ENCODE data around the gene GRHPR. TPM values are rescaled to one million over a fixed set of nuclear protein-coding genes. Genes with fewer than 3 reads are reported as not detected.

Gene GRHPR
- total RNA-seq, 2 donors from 2014 or later, result 105 to 128 TPM

- H3K4me3 Mint-ChIP-seq, result no peak overlapping the region
- H3K9me3 Mint-ChIP-seq, result no peaks in the 10 kb centered on the region
- H3K27ac Mint-ChIP-seq, result no peak overlapping the region
- peaks cover under 1% of the 10 kb centered on the region for H3K4me1 ChIP-seq (ENCODE audit: control insufficient read depth, insufficient read depth, low read length)
- peak overlapping the region; percentile 33 for H3K27ac ChIP-seq (ENCODE audit: low read depth, low read length)
- TF ChIP-seq, protein P1, sequence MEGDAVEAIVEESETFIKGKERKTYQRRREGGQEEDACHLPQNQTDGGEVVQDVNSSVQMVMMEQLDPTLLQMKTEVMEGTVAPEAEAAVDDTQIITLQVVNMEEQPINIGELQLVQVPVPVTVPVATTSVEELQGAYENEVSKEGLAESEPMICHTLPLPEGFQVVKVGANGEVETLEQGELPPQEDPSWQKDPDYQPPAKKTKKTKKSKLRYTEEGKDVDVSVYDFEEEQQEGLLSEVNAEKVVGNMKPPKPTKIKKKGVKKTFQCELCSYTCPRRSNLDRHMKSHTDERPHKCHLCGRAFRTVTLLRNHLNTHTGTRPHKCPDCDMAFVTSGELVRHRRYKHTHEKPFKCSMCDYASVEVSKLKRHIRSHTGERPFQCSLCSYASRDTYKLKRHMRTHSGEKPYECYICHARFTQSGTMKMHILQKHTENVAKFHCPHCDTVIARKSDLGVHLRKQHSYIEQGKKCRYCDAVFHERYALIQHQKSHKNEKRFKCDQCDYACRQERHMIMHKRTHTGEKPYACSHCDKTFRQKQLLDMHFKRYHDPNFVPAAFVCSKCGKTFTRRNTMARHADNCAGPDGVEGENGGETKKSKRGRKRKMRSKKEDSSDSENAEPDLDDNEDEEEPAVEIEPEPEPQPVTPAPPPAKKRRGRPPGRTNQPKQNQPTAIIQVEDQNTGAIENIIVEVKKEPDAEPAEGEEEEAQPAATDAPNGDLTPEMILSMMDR (conservative IDR thresholded peaks at IDR 0.05), result no peak
- no peaks in the 10 kb centered on the region for H3K9me3 ChIP-seq (ENCODE audit: control insufficient read depth, low read length)
- no peaks in the 10 kb centered on the region for H3K27me3 ChIP-seq (ENCODE audit: control insufficient read depth, insufficient read depth, low read length, poor library complexity, severe bottlenecking)
- H3K4me3 ChIP-seq (ENCODE audit: low read length), result no peak overlapping the region
- H3K4me1 Mint-ChIP-seq, result peaks cover 7% of the 10 kb centered on the region
- H3K36me3 Mint-ChIP-seq (ENCODE audit: low read depth), result peaks cover 75% of the 10 kb centered on the region
- no peaks in the 10 kb centered on the region for H3K27me3 Mint-ChIP-seq (ENCODE audit: insufficient read depth)
- H3K36me3 ChIP-seq (ENCODE audit: control insufficient read depth, insufficient read depth, low read length), result peaks cover 93% of the 10 kb centered on the region
- no peak overlapping the region for H3K9ac ChIP-seq (ENCODE audit: extremely low read depth, low read length, poor library complexity, severe bottlenecking)
- no peak for DNase-seq
- 96 to 98% methylated on average over 5 of the region's 5 CpGs for WGBS, 2 experiments (ENCODE audit: insufficient coverage in 1 of 2, insufficient read length in 1 of 2)
These were observed 14.0 kb downstream of the GRHPR start for GRCh38 chr9:37436540-37436939.

DNA sequence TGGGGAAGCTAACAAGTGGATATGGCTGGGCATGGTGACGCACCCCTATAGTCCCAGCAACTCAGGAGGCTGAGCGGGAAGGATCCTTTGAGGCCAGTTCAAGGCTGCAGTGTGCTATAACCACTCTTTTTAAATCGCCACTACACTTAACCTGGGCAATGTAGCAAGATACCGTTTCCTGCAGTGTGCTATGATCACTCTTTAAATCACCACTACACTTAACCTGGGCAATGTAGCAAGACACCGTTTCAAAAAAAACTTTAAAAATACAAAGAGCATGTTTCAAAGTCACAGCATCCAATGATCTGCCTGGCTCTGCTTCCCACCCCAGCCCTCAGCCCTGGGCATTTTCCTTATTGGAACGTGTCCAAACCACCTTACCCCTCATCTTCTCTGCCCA is 14.5 kb downstream of the GRHPR start:
- TF ChIP-seq, protein P1 (conservative IDR thresholded peaks at IDR 0.05), result no peak
- Mint-ChIP-seq H3K4me3 (no peak overlapping the region), H3K4me1 (peaks cover 7% of the 10 kb centered on the region), H3K27me3 (ENCODE audit: insufficient read depth) (no peaks in the 10 kb centered on the region), H3K9me3 (no peaks in the 10 kb centered on the region), H3K27ac (no peak overlapping the region), H3K36me3 (ENCODE audit: low read depth) (peaks cover 75% of the 10 kb centered on the region)
- Histone ChIP-seq H3K9ac (ENCODE audit: extremely low read depth, low read length, poor library complexity, severe bottlenecking) (no peak overlapping the region), H3K4me1 (ENCODE audit: control insufficient read depth, insufficient read depth, low read length) (no peaks in the 10 kb centered on the region), H3K4me3 (ENCODE audit: low read length) (no peak overlapping the region), H3K27ac (ENCODE audit: low read depth, low read length) (no peak overlapping the region), H3K27me3 (ENCODE audit: control insufficient read depth, insufficient read depth, low read length, poor library complexity, severe bottlenecking) (no peaks in the 10 kb centered on the region), H3K36me3 (ENCODE audit: control insufficient read depth, insufficient read depth, low read length) (peaks cover 93% of the 10 kb centered on the region), H3K9me3 (ENCODE audit: control insufficient read depth, low read length) (no peaks in the 10 kb centered on the region)
- WGBS, 2 experiments (ENCODE audit: insufficient coverage in 1 of 2, insufficient read length in 1 of 2), result 94 to 96% methylated on average over 5 to 6 of the region's 6 CpGs
- no peak for DNase-seq

DNA sequence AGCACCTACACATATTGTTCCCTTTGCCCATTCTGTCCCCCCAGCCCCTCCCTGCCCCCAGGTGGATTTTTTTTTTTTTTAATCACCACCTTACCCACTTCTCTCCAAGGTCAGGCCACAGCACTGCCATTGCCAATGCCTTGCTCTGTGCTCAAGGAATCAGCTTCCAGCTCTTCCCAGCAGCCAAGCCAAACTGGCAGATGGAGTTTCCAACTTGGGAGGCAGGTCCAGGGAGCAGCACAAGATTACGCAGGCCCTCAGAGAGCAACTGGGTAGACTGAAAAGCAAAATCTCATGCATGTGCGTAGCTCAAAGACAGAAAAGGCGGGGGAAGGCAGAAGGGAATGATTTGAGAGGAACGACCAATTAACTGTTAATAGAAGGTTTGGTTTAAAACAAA is 15.1 kb downstream of the GRHPR start:
- no peak overlapping the region for H3K27ac ChIP-seq (ENCODE audit: low read depth, low read length)

More for the DNA sequence above, 15.1 kb downstream of the GRHPR start:
- H3K27me3 ChIP-seq (ENCODE audit: control insufficient read depth, insufficient read depth, low read length, poor library complexity, severe bottlenecking), result no peaks in the 10 kb centered on the region
- TF ChIP-seq, protein P1 (conservative IDR thresholded peaks at IDR 0.05), result no peak
- no peaks in the 10 kb centered on the region for H3K9me3 Mint-ChIP-seq
- no peak overlapping the region for H3K4me3 ChIP-seq (ENCODE audit: low read length)
- H3K4me1 ChIP-seq (ENCODE audit: control insufficient read depth, insufficient read depth, low read length), result no peaks in the 10 kb centered on the region
- no peak overlapping the region for H3K4me3 Mint-ChIP-seq
- no peak for DNase-seq
- no peaks in the 10 kb centered on the region for H3K9me3 ChIP-seq (ENCODE audit: control insufficient read depth, low read length)
- WGBS, 2 experiments (ENCODE audit: insufficient coverage in 1 of 2, insufficient read length in 1 of 2), result 89 to 97% methylated on average over 4 of the region's 4 CpGs
- H3K36me3 Mint-ChIP-seq (ENCODE audit: low read depth), result peaks cover 76% of the 10 kb centered on the region
- H3K36me3 ChIP-seq (ENCODE audit: control insufficient read depth, insufficient read depth, low read length), result peaks cover 93% of the 10 kb centered on the region
- H3K27ac Mint-ChIP-seq, result no peak overlapping the region
- no peak overlapping the region for H3K9ac ChIP-seq (ENCODE audit: extremely low read depth, low read length, poor library complexity, severe bottlenecking)
- H3K27me3 Mint-ChIP-seq (ENCODE audit: insufficient read depth), result no peaks in the 10 kb centered on the region
- peaks cover 7% of the 10 kb centered on the region for H3K4me1 Mint-ChIP-seq
